Measurements from ENCODE around the gene DISC1. TPM values are rescaled to one million over a fixed set of nuclear protein-coding genes. Genes with fewer than 3 reads are reported as not detected.

DISC1 gene
- total RNA-seq (2021; ENCODE audit: unreplicated experiment) (0.36 TPM), Bru-seq, nascent RNA (percentile 29 among the genes with signal in this experiment), BruChase-seq, experiment 1, labeled RNA remaining after a 2-hour chase (percentile 29 among the genes with signal in this experiment), BruChase-seq, experiment 2, labeled RNA remaining after a 6-hour chase (percentile 34 among the genes with signal in this experiment)
- 0.55 TPM for polyA plus RNA-seq (2012; ENCODE audit: insufficient read length)
- long read RNA-seq: 0 reads

- DNase-seq (ENCODE audit: low read depth, low spot score) (no peak), ATAC-seq (peak; percentile 73)
- Histone ChIP-seq H3K36me3 (ENCODE audit: control insufficient read depth, insufficient read depth, low read length) (no peaks in the 10 kb centered on the region), H3K4me3 (ENCODE audit: low read depth in 2 of 2, low read length in 2 of 2) (peak within 1 kb of the TSS; percentile 51 to 63), H3K27me3 (ENCODE audit: control insufficient read depth, insufficient read depth, low read length) (peaks cover 4% of the 10 kb centered on the region; the same call in 1 of the 2 replicates), H3K27ac (ENCODE audit: low read length) (no peak within 1 kb of the TSS), H3K9me3 (ENCODE audit: control insufficient read depth, insufficient read depth, low read depth, low read length) (no peaks in the 10 kb centered on the region), H3K4me1 (ENCODE audit: control insufficient read depth, insufficient read depth, low read length) (0 out of 2 replicates have a peak, but pooled peaks cover 5% of the 10 kb centered on the region)
- no TSS peak for BruUV-seq (replicated peaks)
- TF ChIP-seq REST (IDR thresholded peaks at IDR 0.05; ENCODE audit: insufficient read depth in 1 of 2, low read depth in 2 of 2, low read length in 1 of 2): no peak
- no peak for TF ChIP-seq POLR2AphosphoS5 (IDR thresholded peaks at IDR 0.05; ENCODE audit: low read depth, low read length)
- TF ChIP-seq SIN3A (IDR thresholded peaks at IDR 0.05; ENCODE audit: borderline replicate concordance, insufficient read depth, low read depth, low read length): no peak
- no peak for TF ChIP-seq CTCF (IDR thresholded peaks at IDR 0.05)
- intact Hi-C loops (cut with micrococcal nuclease; ENCODE audit: unreplicated experiment): no loop called here
- in situ Hi-C loops (cut with HindIII; ENCODE audit: low pct_unique_long_range_greater_than_20kb, low sequenced_read_pairs): no loop called here
- CTCF ChIA-PET: interaction anchor here (0.7 kb wide), 1 partner anchor 130 kb away, joined by 3 read pairs; no protein-coding TSS in a partner anchor
- POLR2A ChIA-PET: no interaction called here
Observed at GRCh38 chr1:231626535-231626950, at the start of gene DISC1. DISC1 (plus strand) TSS chr1:231626790; CDS start chr1:231626868, 78 bp downstream.

GRCh38 chr1:231576804-231577718, 49.5 kb upstream of the DISC1 start:
- H3K27me3 ChIP-seq (ENCODE audit: control insufficient read depth, insufficient read depth, low read length): no peaks in the 10 kb centered on the region
- ChIA-PET POLR2A (no interaction called here), CTCF (no interaction called here)
- in situ Hi-C loops (cut with HindIII; ENCODE audit: low pct_unique_long_range_greater_than_20kb, low sequenced_read_pairs): no loop called here
- TF ChIP-seq POLR2AphosphoS5 (IDR thresholded peaks at IDR 0.05; ENCODE audit: low read depth, low read length) (no peak), CTCF (IDR thresholded peaks at IDR 0.05) (no peak), SIN3A (IDR thresholded peaks at IDR 0.05; ENCODE audit: borderline replicate concordance, insufficient read depth, low read depth, low read length) (no peak), TCF7L2 (IDR thresholded peaks at IDR 0.05; ENCODE audit: low read depth, low read length) (no peak), REST (IDR thresholded peaks at IDR 0.05; ENCODE audit: insufficient read depth in 1 of 2, low read depth in 2 of 2, low read length in 1 of 2) (no peak)
- H3K36me3 ChIP-seq (ENCODE audit: control insufficient read depth, insufficient read depth, low read length): no peaks in the 10 kb centered on the region
- H3K4me1 ChIP-seq (ENCODE audit: control insufficient read depth, insufficient read depth, low read length): no peaks in the 10 kb centered on the region
- no peak for DNase-seq (ENCODE audit: low read depth, low spot score)
- no peaks in the 10 kb centered on the region for H3K9me3 ChIP-seq (ENCODE audit: control insufficient read depth, insufficient read depth, low read depth, low read length)
- BruUV-seq (replicated peaks): no TSS peak
- intact Hi-C loops (cut with micrococcal nuclease; ENCODE audit: unreplicated experiment): no loop called here
- no peak overlapping the region for H3K4me3 ChIP-seq (ENCODE audit: low read depth in 2 of 2, low read length in 2 of 2)
- ATAC-seq: no peak
- no peak overlapping the region for H3K27ac ChIP-seq (ENCODE audit: low read length)
